NB4 (cell line): ENCODE measurements around the gene CABP2.

ENCODE experiments used
- POLR2A ChIP-seq: IDR thresholded peaks from 2 replicates; pipeline ENCODE4 v1.6.1; 2011; ENCODE audit warnings: mild to moderate bottlenecking; ENCODE audit not compliant: insufficient read length; ENCODE audit errors: extremely low read depth
- TF ChIP-seq, protein P1 (sequence below): IDR thresholded peaks from one replicate; pipeline ENCODE4 v1.5.1; 2012; ENCODE audit warnings: low read depth, low read length
- TF ChIP-seq, protein P2 (sequence below): IDR thresholded peaks from 2 replicates; pipeline ENCODE4 v1.6.1; 2011; ENCODE audit warnings: low read depth, low read length

DNA sequence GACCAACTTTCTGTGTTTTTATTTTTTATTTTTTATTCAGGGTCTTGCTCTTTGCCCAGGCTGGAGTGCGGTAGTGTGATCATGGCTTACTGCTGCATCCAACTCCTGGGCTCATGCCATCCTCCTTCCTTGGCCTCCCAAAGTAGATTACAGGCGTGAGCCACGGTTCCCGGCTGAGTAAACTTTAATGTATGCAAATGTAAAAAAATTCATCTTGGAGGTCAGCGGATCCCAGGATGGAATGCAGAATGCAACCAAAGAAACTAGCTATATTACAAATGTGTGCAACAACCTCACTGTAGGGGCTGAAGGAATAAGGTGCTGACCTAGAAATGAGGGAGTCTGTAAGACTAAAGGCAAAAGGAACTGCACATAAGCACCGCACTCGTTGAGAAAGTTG lies 9.1 kb downstream of the CABP2 start:
- TF ChIP-seq, protein P1, sequence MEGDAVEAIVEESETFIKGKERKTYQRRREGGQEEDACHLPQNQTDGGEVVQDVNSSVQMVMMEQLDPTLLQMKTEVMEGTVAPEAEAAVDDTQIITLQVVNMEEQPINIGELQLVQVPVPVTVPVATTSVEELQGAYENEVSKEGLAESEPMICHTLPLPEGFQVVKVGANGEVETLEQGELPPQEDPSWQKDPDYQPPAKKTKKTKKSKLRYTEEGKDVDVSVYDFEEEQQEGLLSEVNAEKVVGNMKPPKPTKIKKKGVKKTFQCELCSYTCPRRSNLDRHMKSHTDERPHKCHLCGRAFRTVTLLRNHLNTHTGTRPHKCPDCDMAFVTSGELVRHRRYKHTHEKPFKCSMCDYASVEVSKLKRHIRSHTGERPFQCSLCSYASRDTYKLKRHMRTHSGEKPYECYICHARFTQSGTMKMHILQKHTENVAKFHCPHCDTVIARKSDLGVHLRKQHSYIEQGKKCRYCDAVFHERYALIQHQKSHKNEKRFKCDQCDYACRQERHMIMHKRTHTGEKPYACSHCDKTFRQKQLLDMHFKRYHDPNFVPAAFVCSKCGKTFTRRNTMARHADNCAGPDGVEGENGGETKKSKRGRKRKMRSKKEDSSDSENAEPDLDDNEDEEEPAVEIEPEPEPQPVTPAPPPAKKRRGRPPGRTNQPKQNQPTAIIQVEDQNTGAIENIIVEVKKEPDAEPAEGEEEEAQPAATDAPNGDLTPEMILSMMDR: no peak
- TF ChIP-seq, protein P2, sequence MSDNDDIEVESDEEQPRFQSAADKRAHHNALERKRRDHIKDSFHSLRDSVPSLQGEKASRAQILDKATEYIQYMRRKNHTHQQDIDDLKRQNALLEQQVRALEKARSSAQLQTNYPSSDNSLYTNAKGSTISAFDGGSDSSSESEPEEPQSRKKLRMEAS: no peak
- no peak for TF ChIP-seq POLR2A
